Lung (tissue), 12 donors: ENCODE results near the gene FEV. TPM values are rescaled to one million over a fixed set of nuclear protein-coding genes. Genes with fewer than 3 reads are reported as not detected.

Source experiments
- ATAC-seq: fragments of 200-7000 bp; cut with Tn5 transposase; one replicate; pipeline ENCODE4 v1.9.1; 2020; ENCODE audit warnings: moderate number of reproducible peaks; ENCODE audit not compliant: insufficient read depth, low FRiP score
- DNase-seq, 3 donors: peaks; one replicate each; pipeline ENCODE4 v3.0.0-alpha.2; 2013 to 2017
- H3K27ac ChIP-seq, 2 donors: one replicate each; pipeline ENCODE4 v1.5.1; 2013; ENCODE audit warnings: mild to moderate bottlenecking in 2 of 2, moderate library complexity in 2 of 2, control low read depth in 1 of 2, inconsistent platforms in 1 of 2, low read depth in 1 of 2, low read length in 1 of 2
- H3K27me3 ChIP-seq, 3 donors: one replicate each; pipeline ENCODE4 v1.5.1; 2013; ENCODE audit warnings: low read length in 2 of 3; ENCODE audit not compliant: control insufficient read depth in 3 of 3, insufficient read depth in 3 of 3
- H3K36me3 ChIP-seq, 4 donors: one replicate each; pipeline ENCODE4 v1.5.1; 2013; ENCODE audit warnings: low read length in 4 of 4, mild to moderate bottlenecking in 1 of 4, moderate library complexity in 1 of 4; ENCODE audit not compliant: control insufficient read depth in 4 of 4, insufficient read depth in 4 of 4
- H3K4me1 ChIP-seq, 5 donors: one replicate each; pipeline ENCODE4 v1.5.1; 2013; ENCODE audit warnings: low read length in 5 of 5, mild to moderate bottlenecking in 2 of 5, moderate library complexity in 1 of 5; ENCODE audit not compliant: control insufficient read depth in 5 of 5, insufficient read depth in 5 of 5
- H3K4me3 ChIP-seq: one replicate; pipeline ENCODE4 v1.5.1; 2013; ENCODE audit warnings: mild to moderate bottlenecking, control low read depth, moderate library complexity
- H3K9ac ChIP-seq, 2 donors: one replicate each; pipeline ENCODE4 v1.5.1; 2013; ENCODE audit warnings: low read length in 2 of 2, control low read depth in 1 of 2; ENCODE audit not compliant: insufficient read depth in 1 of 2
- H3K9me3 ChIP-seq, 4 donors: one replicate each; pipeline ENCODE4 v1.5.1; 2013; ENCODE audit warnings: low read length in 3 of 4, mild to moderate bottlenecking in 1 of 4, moderate library complexity in 1 of 4; ENCODE audit not compliant: control insufficient read depth in 4 of 4, insufficient read depth in 3 of 4
- CTCF ChIP-seq: IDR thresholded peaks from 2 replicates; pipeline ENCODE4 v1.5.1; 2012; ENCODE audit warnings: mild to moderate bottlenecking; ENCODE audit errors: control extremely low read depth, extremely low read depth
- WGBS, 2 donors: extraction: QIAGEN DNeasy Blood & Tissue Kit; methylation state at CpG; one replicate each; pipeline ENCODE4 v1.1.7; 2013; 5-methylcytosine and 5-hydroxymethylcytosine counted together
- polyA plus RNA-seq, 2 donors: library from polyadenylated mRNA; stranded (reverse); fragments of 200-250 nt; gene quantifications; one replicate each; pipeline ENCODE4 v1.2.1, GENCODE V29; 2013
- total RNA-seq, 2 donors: library from RNA; depleted of rRNA in 1 of 2; stranded (reverse); fragments of >200 nt in 1 of 2; gene quantifications; one replicate each; pipeline ENCODE4 v1.2.1, GENCODE V29; 2014 to 2021
- donor health status: control.
- donor health status: control.
- donor health status: Bipolar disorder and iron deficiency.
- donor health status: healthy.
- donor health status: DM: yes; HTN: yes; CAD: no.

FEV gene
- total and polyA plus RNA-seq, 4 donors = not detected

GRCh38 chr2:219028141-219028540 lies 43.2 kb upstream of the FEV start:
- ATAC-seq (no peak), DNase-seq (no peak)
- H3K27me3 ChIP-seq = peaks cover 0 to 2% (median 0%) of the 10 kb centered on the region in 3 donors
- peaks cover 0 to 6% (median 0%) of the 10 kb centered on the region in 5 donors for H3K4me1 ChIP-seq
- H3K36me3 ChIP-seq = no peaks in the 10 kb centered on the region
- TF ChIP-seq CTCF = no peak
- H3K9ac ChIP-seq = no peak overlapping the region
- no peak overlapping the region for H3K27ac ChIP-seq
- no peak overlapping the region for H3K4me3 ChIP-seq
- no peaks in the 10 kb centered on the region for H3K9me3 ChIP-seq
- WGBS, 2 donors = 74 to 84% methylated on average over 5 of the region's 5 CpGs

DNA sequence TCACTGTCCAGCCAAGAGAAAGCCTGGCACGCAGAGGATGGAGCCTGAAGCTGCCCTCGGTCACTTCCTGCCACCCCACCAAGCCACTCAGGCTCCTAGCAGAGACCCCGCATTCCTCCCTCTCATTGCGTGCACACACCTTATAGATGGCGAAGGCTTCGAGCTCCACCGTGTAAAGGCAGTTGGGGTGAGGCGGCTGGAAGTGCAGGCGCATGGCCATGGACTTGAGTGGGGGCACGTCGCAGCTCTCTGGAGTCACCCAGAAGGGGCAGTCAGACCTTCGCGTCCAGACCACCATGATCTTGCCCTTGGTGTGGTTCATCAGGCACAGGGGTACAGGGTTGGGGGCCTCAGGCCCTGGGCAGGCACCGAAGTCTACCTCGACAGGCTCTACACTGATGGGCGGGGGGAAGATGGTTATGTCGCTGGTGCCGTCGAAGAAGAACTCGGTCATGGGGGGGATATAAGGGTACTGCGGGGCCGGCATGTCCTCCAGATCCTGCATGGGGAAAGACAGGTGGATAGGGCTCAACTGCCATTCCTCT lies 42.6 kb upstream of the FEV start:
- WGBS, 2 donors = 91 to 95% methylated on average over 22 of the region's 22 CpGs
- H3K36me3 ChIP-seq = no peaks in the 10 kb centered on the region
- H3K4me1 ChIP-seq = peaks cover 0 to 8% (median 0%) of the 10 kb centered on the region in 5 donors
- TF ChIP-seq CTCF = no peak
- ATAC-seq (no peak), DNase-seq (no peak)
- H3K9ac ChIP-seq = no peak overlapping the region
- H3K4me3 ChIP-seq = no peak overlapping the region
- H3K27me3 ChIP-seq = no peaks in the 10 kb centered on the region
- no peak overlapping the region for H3K27ac ChIP-seq
- no peaks in the 10 kb centered on the region for H3K9me3 ChIP-seq

DNA sequence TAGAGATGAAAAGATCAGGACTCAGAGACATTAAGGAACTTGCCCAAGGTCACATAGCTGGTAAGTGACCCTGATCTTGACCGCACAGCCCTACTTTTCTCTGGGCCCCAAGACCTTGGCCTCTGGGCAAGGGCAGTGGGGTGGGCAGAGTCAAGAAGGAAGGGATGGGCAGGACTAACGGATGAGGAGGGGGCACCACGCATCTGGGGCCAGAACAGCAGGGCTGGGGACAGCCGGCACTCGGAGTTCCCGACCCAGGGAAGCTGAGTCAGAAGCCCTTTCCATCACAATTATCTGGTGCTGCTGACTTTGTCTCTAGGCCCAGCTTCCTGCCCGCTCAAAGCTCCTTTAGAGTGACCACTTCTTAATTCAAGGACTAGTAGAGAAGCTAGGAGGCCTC lies 42.0 kb upstream of the FEV start:
- H3K9me3 ChIP-seq = no peaks in the 10 kb centered on the region
- no peak for ATAC-seq
- WGBS, 2 donors = 82% methylated on average over 7 of the region's 7 CpGs
- no peak overlapping the region for H3K9ac ChIP-seq
- no peak for DNase-seq
- peaks cover 0 to 8% (median 0%) of the 10 kb centered on the region in 5 donors for H3K4me1 ChIP-seq
- no peaks in the 10 kb centered on the region for H3K36me3 ChIP-seq
- no peak overlapping the region for H3K27ac ChIP-seq
- no peaks in the 10 kb centered on the region for H3K27me3 ChIP-seq
- no peak overlapping the region for H3K4me3 ChIP-seq
- no peak for TF ChIP-seq CTCF
